ENCODE results near the gene CCDC172.

GRCh38 chr10:116353817-116354216 lies 29.6 kb downstream of the CCDC172 start:
- no peak for TF ChIP-seq CTCF (IDR thresholded peaks at IDR 0.05)
- no peak for TF ChIP-seq POLR2A (IDR thresholded peaks at IDR 0.05)

Data from ovary (tissue), 3 donors.